ENCODE results near the gene ARSB.

The ARSB gene

GRCh38 chr5:78824831-78825281 is 160.3 kb downstream of the ARSB start:
- Histone ChIP-seq H3K4me3 (ENCODE audit: low read length) (no peak overlapping the region), H3K36me3 (ENCODE audit: control insufficient read depth, insufficient read depth, low read length, severe bottlenecking) (no peaks in the 10 kb centered on the region), H3K27me3 (replicated peaks; ENCODE audit: control insufficient read depth, insufficient read depth, low read length) (no peaks in the 10 kb centered on the region), H3K4me1 (ENCODE audit: control insufficient read depth, insufficient read depth, low read length) (peaks cover 11% of the 10 kb centered on the region), H3K9ac (ENCODE audit: low read length) (no peak overlapping the region), H3K9me3 (ENCODE audit: control insufficient read depth, low read length) (no peaks in the 10 kb centered on the region)
- peak; percentile 17 for DNase-seq (ENCODE audit: low read depth)

- Histone ChIP-seq H3K36me3 (ENCODE audit: control insufficient read depth, insufficient read depth, low read length, severe bottlenecking) (no peaks in the 10 kb centered on the region), H3K4me3 (ENCODE audit: low read length) (no peak overlapping the region), H3K9me3 (ENCODE audit: control insufficient read depth, low read length) (no peaks in the 10 kb centered on the region), H3K9ac (ENCODE audit: low read length) (no peak overlapping the region), H3K27me3 (replicated peaks; ENCODE audit: control insufficient read depth, insufficient read depth, low read length) (no peaks in the 10 kb centered on the region), H3K4me1 (ENCODE audit: control insufficient read depth, insufficient read depth, low read length) (peaks cover 9% of the 10 kb centered on the region)
- no peak for DNase-seq (ENCODE audit: low read depth)
These were observed 161.9 kb downstream of the ARSB start for GRCh38 chr5:78823196-78823595.

GRCh38 chr5:78821536-78822021 is 163.5 kb downstream of the ARSB start:
- no peak overlapping the region for H3K9ac ChIP-seq (ENCODE audit: low read length)
- no peaks in the 10 kb centered on the region for H3K9me3 ChIP-seq (ENCODE audit: control insufficient read depth, low read length)
- no peak overlapping the region for H3K4me3 ChIP-seq (ENCODE audit: low read length)
- H3K36me3 ChIP-seq (ENCODE audit: control insufficient read depth, insufficient read depth, low read length, severe bottlenecking), result no peaks in the 10 kb centered on the region
- peak; percentile 43 for DNase-seq (ENCODE audit: low read depth)
- peaks cover 9% of the 10 kb centered on the region for H3K4me1 ChIP-seq (ENCODE audit: control insufficient read depth, insufficient read depth, low read length)
- no peaks in the 10 kb centered on the region for H3K27me3 ChIP-seq (replicated peaks; ENCODE audit: control insufficient read depth, insufficient read depth, low read length)

GRCh38 chr5:78819707-78820106 is 165.4 kb downstream of the ARSB start:
- DNase-seq (ENCODE audit: low read depth), result no peak
- H3K36me3 ChIP-seq (ENCODE audit: control insufficient read depth, insufficient read depth, low read length, severe bottlenecking), result no peaks in the 10 kb centered on the region
- peaks cover 3% of the 10 kb centered on the region for H3K4me1 ChIP-seq (ENCODE audit: control insufficient read depth, insufficient read depth, low read length)
- H3K9ac ChIP-seq (ENCODE audit: low read length), result no peak overlapping the region
- no peaks in the 10 kb centered on the region for H3K9me3 ChIP-seq (ENCODE audit: control insufficient read depth, low read length)
- no peaks in the 10 kb centered on the region for H3K27me3 ChIP-seq (replicated peaks; ENCODE audit: control insufficient read depth, insufficient read depth, low read length)
- no peak overlapping the region for H3K4me3 ChIP-seq (ENCODE audit: low read length)

GRCh38 chr5:78819166-78819565 is 165.9 kb downstream of the ARSB start:
- H3K4me3 ChIP-seq (ENCODE audit: low read length), result no peak overlapping the region
- no peaks in the 10 kb centered on the region for H3K36me3 ChIP-seq (ENCODE audit: control insufficient read depth, insufficient read depth, low read length, severe bottlenecking)
- no peaks in the 10 kb centered on the region for H3K27me3 ChIP-seq (replicated peaks; ENCODE audit: control insufficient read depth, insufficient read depth, low read length)
- H3K4me1 ChIP-seq (ENCODE audit: control insufficient read depth, insufficient read depth, low read length), result no peaks in the 10 kb centered on the region
- no peaks in the 10 kb centered on the region for H3K9me3 ChIP-seq (ENCODE audit: control insufficient read depth, low read length)
- H3K9ac ChIP-seq (ENCODE audit: low read length), result no peak overlapping the region
- DNase-seq (ENCODE audit: low read depth), result peak; percentile 17

GRCh38 chr5:78816143-78816765 is 168.9 kb downstream of the ARSB start:
- no peaks in the 10 kb centered on the region for H3K9me3 ChIP-seq (ENCODE audit: control insufficient read depth, low read length)
- H3K27me3 ChIP-seq (replicated peaks; ENCODE audit: control insufficient read depth, insufficient read depth, low read length), result no peaks in the 10 kb centered on the region
- H3K4me1 ChIP-seq (ENCODE audit: control insufficient read depth, insufficient read depth, low read length), result no peaks in the 10 kb centered on the region
- H3K36me3 ChIP-seq (ENCODE audit: control insufficient read depth, insufficient read depth, low read length, severe bottlenecking), result no peaks in the 10 kb centered on the region
- no peak overlapping the region for H3K9ac ChIP-seq (ENCODE audit: low read length)
- H3K4me3 ChIP-seq (ENCODE audit: low read length), result no peak overlapping the region
- DNase-seq (ENCODE audit: low read depth), result no peak

- H3K36me3 ChIP-seq (ENCODE audit: control insufficient read depth, insufficient read depth, low read length, severe bottlenecking), result no peaks in the 10 kb centered on the region
- peak; percentile 10 for DNase-seq (ENCODE audit: low read depth)
- no peak overlapping the region for H3K9ac ChIP-seq (ENCODE audit: low read length)
- H3K4me1 ChIP-seq (ENCODE audit: control insufficient read depth, insufficient read depth, low read length), result no peaks in the 10 kb centered on the region
- H3K27me3 ChIP-seq (replicated peaks; ENCODE audit: control insufficient read depth, insufficient read depth, low read length), result no peaks in the 10 kb centered on the region
- H3K9me3 ChIP-seq (ENCODE audit: control insufficient read depth, low read length), result no peaks in the 10 kb centered on the region
- no peak overlapping the region for H3K4me3 ChIP-seq (ENCODE audit: low read length)
These were observed 171.1 kb downstream of the ARSB start for GRCh38 chr5:78813906-78814530.

- Histone ChIP-seq H3K9ac (ENCODE audit: low read length) (no peak overlapping the region), H3K36me3 (ENCODE audit: control insufficient read depth, insufficient read depth, low read length, severe bottlenecking) (no peaks in the 10 kb centered on the region), H3K4me3 (ENCODE audit: low read length) (no peak overlapping the region), H3K27me3 (replicated peaks; ENCODE audit: control insufficient read depth, insufficient read depth, low read length) (no peaks in the 10 kb centered on the region), H3K9me3 (ENCODE audit: control insufficient read depth, low read length) (no peaks in the 10 kb centered on the region), H3K4me1 (ENCODE audit: control insufficient read depth, insufficient read depth, low read length) (no peaks in the 10 kb centered on the region)
- no peak for DNase-seq (ENCODE audit: low read depth)
These were observed 171.8 kb downstream of the ARSB start for GRCh38 chr5:78813286-78813685.

GRCh38 chr5:78811866-78812265 is 173.2 kb downstream of the ARSB start:
- no peaks in the 10 kb centered on the region for H3K4me1 ChIP-seq (ENCODE audit: control insufficient read depth, insufficient read depth, low read length)
- no peak overlapping the region for H3K9ac ChIP-seq (ENCODE audit: low read length)
- no peaks in the 10 kb centered on the region for H3K27me3 ChIP-seq (replicated peaks; ENCODE audit: control insufficient read depth, insufficient read depth, low read length)
- no peak overlapping the region for H3K4me3 ChIP-seq (ENCODE audit: low read length)
- H3K9me3 ChIP-seq (ENCODE audit: control insufficient read depth, low read length), result no peaks in the 10 kb centered on the region
- H3K36me3 ChIP-seq (ENCODE audit: control insufficient read depth, insufficient read depth, low read length, severe bottlenecking), result no peaks in the 10 kb centered on the region
- no peak for DNase-seq (ENCODE audit: low read depth)

GRCh38 chr5:78811121-78811817 is 173.8 kb downstream of the ARSB start:
- no peaks in the 10 kb centered on the region for H3K4me1 ChIP-seq (ENCODE audit: control insufficient read depth, insufficient read depth, low read length)
- H3K9me3 ChIP-seq (ENCODE audit: control insufficient read depth, low read length), result no peaks in the 10 kb centered on the region
- no peaks in the 10 kb centered on the region for H3K27me3 ChIP-seq (replicated peaks; ENCODE audit: control insufficient read depth, insufficient read depth, low read length)
- H3K4me3 ChIP-seq (ENCODE audit: low read length), result no peak overlapping the region
- H3K9ac ChIP-seq (ENCODE audit: low read length), result no peak overlapping the region
- H3K36me3 ChIP-seq (ENCODE audit: control insufficient read depth, insufficient read depth, low read length, severe bottlenecking), result no peaks in the 10 kb centered on the region
- peak; percentile 88 for DNase-seq (ENCODE audit: low read depth)

GRCh38 chr5:78810098-78810920 is 174.8 kb downstream of the ARSB start:
- Histone ChIP-seq H3K9ac (ENCODE audit: low read length) (no peak overlapping the region), H3K27me3 (replicated peaks; ENCODE audit: control insufficient read depth, insufficient read depth, low read length) (no peaks in the 10 kb centered on the region), H3K4me3 (ENCODE audit: low read length) (no peak overlapping the region), H3K36me3 (ENCODE audit: control insufficient read depth, insufficient read depth, low read length, severe bottlenecking) (no peaks in the 10 kb centered on the region), H3K9me3 (ENCODE audit: control insufficient read depth, low read length) (no peaks in the 10 kb centered on the region), H3K4me1 (ENCODE audit: control insufficient read depth, insufficient read depth, low read length) (no peaks in the 10 kb centered on the region)
- peak; percentile 25 for DNase-seq (ENCODE audit: low read depth)
